ENCODE data around the gene KRTAP5-11. TPM values are rescaled to one million over a fixed set of nuclear protein-coding genes. Genes with fewer than 3 reads are reported as not detected.

Gene KRTAP5-11
- total RNA-seq, 1 donor from 2014 or later, result not detected

DNA sequence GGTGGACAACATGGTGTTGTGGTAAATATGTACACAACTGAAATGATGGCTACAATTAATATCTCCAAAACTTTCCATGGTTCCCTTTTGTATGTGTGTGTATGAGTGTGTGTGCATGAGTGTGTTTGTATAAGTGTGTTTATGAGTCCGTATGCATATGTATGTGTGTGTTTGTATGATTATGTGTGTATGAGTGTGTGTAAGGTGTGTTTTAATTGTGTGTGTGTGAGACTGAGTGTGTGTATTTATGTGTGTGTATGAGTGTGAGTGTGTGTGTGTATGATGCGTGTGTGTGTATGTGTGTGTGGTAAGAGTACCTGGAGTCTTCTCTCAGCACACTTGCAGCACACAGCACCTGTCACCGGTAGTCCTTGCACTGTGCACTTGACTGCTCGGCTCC, 26.7 kb downstream of the KRTAP5-11 start:
- no peak overlapping the region for H3K4me3 Mint-ChIP-seq
- H3K9me3 Mint-ChIP-seq, result no peaks in the 10 kb centered on the region
- H3K27ac Mint-ChIP-seq, result no peak overlapping the region
- no peak for DNase-seq (ENCODE audit: extremely low spot score, unreplicated experiment)
- no peaks in the 10 kb centered on the region for H3K36me3 Mint-ChIP-seq
- TF ChIP-seq, protein P1, sequence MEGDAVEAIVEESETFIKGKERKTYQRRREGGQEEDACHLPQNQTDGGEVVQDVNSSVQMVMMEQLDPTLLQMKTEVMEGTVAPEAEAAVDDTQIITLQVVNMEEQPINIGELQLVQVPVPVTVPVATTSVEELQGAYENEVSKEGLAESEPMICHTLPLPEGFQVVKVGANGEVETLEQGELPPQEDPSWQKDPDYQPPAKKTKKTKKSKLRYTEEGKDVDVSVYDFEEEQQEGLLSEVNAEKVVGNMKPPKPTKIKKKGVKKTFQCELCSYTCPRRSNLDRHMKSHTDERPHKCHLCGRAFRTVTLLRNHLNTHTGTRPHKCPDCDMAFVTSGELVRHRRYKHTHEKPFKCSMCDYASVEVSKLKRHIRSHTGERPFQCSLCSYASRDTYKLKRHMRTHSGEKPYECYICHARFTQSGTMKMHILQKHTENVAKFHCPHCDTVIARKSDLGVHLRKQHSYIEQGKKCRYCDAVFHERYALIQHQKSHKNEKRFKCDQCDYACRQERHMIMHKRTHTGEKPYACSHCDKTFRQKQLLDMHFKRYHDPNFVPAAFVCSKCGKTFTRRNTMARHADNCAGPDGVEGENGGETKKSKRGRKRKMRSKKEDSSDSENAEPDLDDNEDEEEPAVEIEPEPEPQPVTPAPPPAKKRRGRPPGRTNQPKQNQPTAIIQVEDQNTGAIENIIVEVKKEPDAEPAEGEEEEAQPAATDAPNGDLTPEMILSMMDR (conservative IDR thresholded peaks at IDR 0.05), result no peak
- H3K27me3 Mint-ChIP-seq, result no peaks in the 10 kb centered on the region
- H3K4me1 Mint-ChIP-seq (ENCODE audit: unreplicated experiment), result no peaks in the 10 kb centered on the region

DNA sequence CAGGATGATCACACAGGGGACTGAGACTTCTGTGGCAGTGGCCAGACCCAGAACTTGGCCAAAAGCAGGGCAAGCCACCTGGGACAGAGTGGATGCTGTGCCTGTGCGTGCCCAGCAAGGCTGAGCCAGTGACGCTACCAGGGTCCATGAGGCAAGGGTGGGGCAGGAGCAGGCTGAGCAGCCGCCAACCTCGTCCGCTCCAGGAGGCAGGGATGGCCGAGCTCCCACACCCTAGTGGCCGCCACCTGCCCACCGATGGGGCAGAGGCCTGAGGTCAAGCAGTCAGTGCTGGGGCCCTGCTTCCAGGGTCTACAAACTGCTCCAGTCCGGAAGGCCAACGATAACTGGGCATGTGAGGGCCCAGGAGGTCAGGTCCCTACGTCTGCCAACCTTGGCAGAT, 27.2 kb downstream of the KRTAP5-11 start:
- H3K36me3 Mint-ChIP-seq, result no peaks in the 10 kb centered on the region
- H3K4me1 Mint-ChIP-seq (ENCODE audit: unreplicated experiment), result no peaks in the 10 kb centered on the region
- no peak for DNase-seq (ENCODE audit: extremely low spot score, unreplicated experiment)
- H3K27ac Mint-ChIP-seq, result no peak overlapping the region
- no peak overlapping the region for H3K4me3 Mint-ChIP-seq
- TF ChIP-seq, protein P1 (conservative IDR thresholded peaks at IDR 0.05), result no peak
- H3K9me3 Mint-ChIP-seq, result no peaks in the 10 kb centered on the region
- H3K27me3 Mint-ChIP-seq, result no peaks in the 10 kb centered on the region

DNA sequence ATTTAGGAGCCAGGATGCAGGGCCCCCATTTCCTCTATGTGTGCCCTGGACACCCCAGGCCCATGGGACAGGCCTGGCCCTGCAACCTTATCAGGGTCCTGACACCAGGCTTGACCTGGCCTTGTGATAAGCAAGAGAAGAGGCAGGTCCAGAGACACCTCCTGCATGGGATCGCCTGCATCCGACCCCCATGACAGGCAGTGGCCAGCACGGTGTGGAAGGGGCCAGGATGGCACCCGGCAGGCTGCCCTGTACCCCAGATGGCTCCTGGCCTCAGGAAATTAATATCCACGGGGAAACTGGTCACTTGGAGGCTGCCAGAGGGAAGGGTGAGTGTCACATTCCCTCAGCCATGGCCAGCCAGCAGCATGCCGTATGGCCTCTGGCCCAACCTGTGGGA, 27.7 kb downstream of the KRTAP5-11 start:
- no peaks in the 10 kb centered on the region for H3K36me3 Mint-ChIP-seq
- no peak overlapping the region for H3K27ac Mint-ChIP-seq
- H3K4me1 Mint-ChIP-seq (ENCODE audit: unreplicated experiment), result no peaks in the 10 kb centered on the region
- no peaks in the 10 kb centered on the region for H3K27me3 Mint-ChIP-seq
- no peak for DNase-seq (ENCODE audit: extremely low spot score, unreplicated experiment)
- TF ChIP-seq, protein P1 (conservative IDR thresholded peaks at IDR 0.05), result no peak
- no peak overlapping the region for H3K4me3 Mint-ChIP-seq
- no peaks in the 10 kb centered on the region for H3K9me3 Mint-ChIP-seq

DNA sequence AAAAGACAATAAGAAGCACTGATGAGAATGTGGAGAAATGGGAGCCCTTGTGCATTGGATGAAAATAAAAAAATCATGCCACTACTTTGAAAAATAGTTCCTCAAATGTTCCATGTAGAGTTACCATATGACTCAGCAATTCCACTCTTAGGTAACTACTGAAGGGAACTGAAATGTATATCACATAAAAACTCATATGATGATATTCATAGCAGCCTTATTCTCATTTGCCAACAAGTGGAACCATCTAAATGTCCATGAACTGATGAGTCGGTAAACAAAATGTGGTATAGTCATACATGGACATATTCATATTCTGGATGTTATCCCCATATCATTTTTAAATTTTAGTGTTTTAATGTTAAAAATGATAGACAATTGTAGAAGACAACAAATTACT, 31.0 kb downstream of the KRTAP5-11 start:
- peaks cover 16% of the 10 kb centered on the region for H3K27me3 Mint-ChIP-seq
- H3K4me1 Mint-ChIP-seq (ENCODE audit: unreplicated experiment), result no peaks in the 10 kb centered on the region
- no peak overlapping the region for H3K27ac Mint-ChIP-seq
- H3K4me3 Mint-ChIP-seq, result no peak overlapping the region
- no peaks in the 10 kb centered on the region for H3K36me3 Mint-ChIP-seq
- DNase-seq (ENCODE audit: extremely low spot score, unreplicated experiment), result no peak
- TF ChIP-seq, protein P1 (conservative IDR thresholded peaks at IDR 0.05), result no peak
- H3K9me3 Mint-ChIP-seq, result no peaks in the 10 kb centered on the region

DNA sequence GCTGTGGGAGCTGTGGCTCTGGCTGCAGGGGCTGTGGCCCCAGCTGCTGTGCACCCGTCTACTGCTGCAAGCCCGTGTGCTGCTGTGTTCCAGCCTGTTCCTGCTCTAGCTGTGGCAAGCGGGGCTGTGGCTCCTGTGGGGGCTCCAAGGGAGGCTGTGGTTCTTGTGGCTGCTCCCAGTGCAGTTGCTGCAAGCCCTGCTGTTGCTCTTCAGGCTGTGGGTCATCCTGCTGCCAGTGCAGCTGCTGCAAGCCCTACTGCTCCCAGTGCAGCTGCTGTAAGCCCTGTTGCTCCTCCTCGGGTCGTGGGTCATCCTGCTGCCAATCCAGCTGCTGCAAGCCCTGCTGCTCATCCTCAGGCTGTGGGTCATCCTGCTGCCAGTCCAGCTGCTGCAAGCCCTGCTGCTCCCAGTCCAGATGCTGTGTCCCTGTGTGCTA, 33.9 kb downstream of the KRTAP5-11 start:
- TF ChIP-seq, protein P1 (conservative IDR thresholded peaks at IDR 0.05), result no peak
- no peak overlapping the region for H3K4me3 Mint-ChIP-seq
- DNase-seq (ENCODE audit: extremely low spot score, unreplicated experiment), result no peak
- H3K36me3 Mint-ChIP-seq, result no peaks in the 10 kb centered on the region
- no peak overlapping the region for H3K27ac Mint-ChIP-seq
- H3K4me1 Mint-ChIP-seq (ENCODE audit: unreplicated experiment), result peaks cover 14% of the 10 kb centered on the region
- H3K9me3 Mint-ChIP-seq, result peaks cover 8% of the 10 kb centered on the region
- peaks cover 22% of the 10 kb centered on the region for H3K27me3 Mint-ChIP-seq

DNA sequence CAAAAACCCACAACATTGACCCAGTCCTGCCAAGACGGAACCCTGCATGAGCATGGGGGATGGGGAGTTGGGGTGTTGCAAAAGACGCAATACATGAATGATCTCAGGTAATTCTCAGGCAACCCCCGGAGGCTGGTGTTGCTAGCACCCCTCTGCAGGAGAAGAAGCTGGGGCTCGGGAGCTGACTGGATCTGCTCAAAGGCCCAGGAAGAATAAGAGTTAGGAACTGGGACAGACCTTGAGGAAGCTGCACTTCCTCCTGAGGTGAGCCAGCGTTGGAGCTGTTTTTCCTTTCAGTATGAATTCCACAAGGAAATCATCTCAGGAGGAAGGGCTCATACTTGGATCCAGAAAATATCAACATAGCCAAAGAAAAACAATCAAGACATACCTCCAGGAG, 34.6 kb downstream of the KRTAP5-11 start, which contains the start of gene KRTAP5-9:
TSS of gene KRTAP5-9 (plus strand) at position 301 of the 400 bp plus-strand sequence. CDS start 238 bp downstream, outside the sequence.
- no peak within 1 kb of the TSS for H3K27ac Mint-ChIP-seq
- TF ChIP-seq, protein P1 (conservative IDR thresholded peaks at IDR 0.05), result no peak
- no peak within 1 kb of the TSS for H3K4me3 Mint-ChIP-seq
- peaks cover 20% of the 10 kb centered on the region for H3K4me1 Mint-ChIP-seq (ENCODE audit: unreplicated experiment)
- H3K36me3 Mint-ChIP-seq, result no peaks in the 10 kb centered on the region
- H3K9me3 Mint-ChIP-seq, result peaks cover 8% of the 10 kb centered on the region
- DNase-seq (ENCODE audit: extremely low spot score, unreplicated experiment), result no peak
- peaks cover 23% of the 10 kb centered on the region for H3K27me3 Mint-ChIP-seq
